K562 (cell line): ENCODE results near the gene PDE11A. TPM values are rescaled to one million over a fixed set of nuclear protein-coding genes. Genes with fewer than 3 reads are reported as not detected.

ENCODE experiments used
- ATAC-seq: fragments of 200-7000 bp; cut with Tn5 transposase; 3 replicates; pipeline ENCODE4 v1.9.1; 2020; ENCODE audit warnings: moderate library complexity
- BruUV-seq: library from RNA; stranded (reverse); fragments of 400-500 nt; replicated peaks from 2 replicates; lab custom pipeline; 2021; lab: Mats Ljungman, UMichigan
- CTCF ChIA-PET: fragments of 300-600 bp; formaldehyde crosslinking; extraction: SDS; loops from one replicate; lab custom pipeline; 2021; ENCODE audit warnings: low intra/inter-chr PET ratio; lab: Yijun Ruan, JAX
- POLR2A ChIA-PET: fragments of 300-600, 350-650 bp; sonication (Branson Sonifier 250); formaldehyde crosslinking; extraction: SDS; loops from one replicate; lab custom pipeline; 2021; ENCODE audit warnings: antibody characterized with exemption, inconsistent platforms; lab: Yijun Ruan, JAX
- DNase-seq, 4 experiments: peaks; one replicate each; pipeline versions ENCODE4 v3.0.0 to v3.0.0-alpha.2; 2011 to 2018; ENCODE audit warnings: low spot score in 3 of 4, mixed read lengths in 3 of 4; ENCODE audit errors: extremely low read depth in 1 of 4
- FAIRE-seq: peaks from 2 replicates; lab custom pipeline; 2011; peaks lifted over from hg19 to GRCh38; lab: Jason Lieb, UNC
- H2AFZ ChIP-seq: 2 replicates; pipeline ENCODE4 v1.6.0; 2011; ENCODE audit warnings: low read depth, low read length, control low read depth, inconsistent platforms
- H3K27ac ChIP-seq: fragments of 200-600 bp; 3 replicates; pipeline ENCODE4 v1.8.0; 2011; ENCODE audit warnings: low read depth, mild to moderate bottlenecking, control low read depth, inconsistent platforms, low read length, moderate library complexity, mixed read lengths; ENCODE audit errors: extremely low read depth
- H3K27me3 ChIP-seq, 2 experiments: fragments of 300-600 bp in 1 of 2; 2 replicates in 1 of 2; 3 replicates in 1 of 2; pipeline versions ENCODE4 v1.6.0 to v1.8.0; 2011; ENCODE audit warnings: inconsistent platforms in 2 of 2, low read length in 2 of 2, mild to moderate bottlenecking in 1 of 2, mixed read lengths in 1 of 2, moderate library complexity in 1 of 2; ENCODE audit not compliant: control insufficient read depth in 2 of 2, insufficient read depth in 2 of 2
- H3K36me3 ChIP-seq: fragments of 300-600 bp; 3 replicates; pipeline ENCODE4 v1.8.0; 2011; ENCODE audit warnings: mild to moderate bottlenecking, low read length, inconsistent platforms; ENCODE audit not compliant: control insufficient read depth, insufficient read depth
- H3K4me1 ChIP-seq, 2 experiments: fragments of 200-600 bp in 1 of 2; replicated peaks in 1 of 2; 2 replicates in 1 of 2; 3 replicates in 1 of 2; pipeline versions ENCODE4 v1.5.1 to v1.8.0; 2011; ENCODE audit warnings: inconsistent platforms in 2 of 2, low read length in 2 of 2, mild to moderate bottlenecking in 1 of 2, mixed read lengths in 1 of 2, moderate library complexity in 1 of 2; ENCODE audit not compliant: control insufficient read depth in 2 of 2, insufficient read depth in 2 of 2
- H3K4me2 ChIP-seq: 2 replicates; pipeline ENCODE4 v1.6.1; 2011; ENCODE audit warnings: low read length, control low read depth, inconsistent platforms, mixed read lengths; ENCODE audit not compliant: insufficient read depth
- H3K4me3 ChIP-seq: fragments of 200-600 bp; sonication (generic), shearing (Covaris generic); 2 replicates; pipeline ENCODE4 v1.5.1; 2016; ENCODE audit warnings: control low read depth, inconsistent platforms
- H3K79me2 ChIP-seq: fragments of 200-600 bp; 3 replicates; pipeline ENCODE4 v1.8.0; 2011; ENCODE audit warnings: low read length, inconsistent platforms; ENCODE audit not compliant: control insufficient read depth, insufficient read depth
- H3K9ac ChIP-seq, 2 experiments: 2 replicates each; pipeline versions ENCODE4 v1.6.0 to v1.6.1; 2011; ENCODE audit warnings: low read depth in 2 of 2, low read length in 2 of 2, control low read depth in 1 of 2, inconsistent platforms in 1 of 2, mild to moderate bottlenecking in 1 of 2, mixed read lengths in 1 of 2; ENCODE audit not compliant: insufficient read depth in 1 of 2
- H3K9me1 ChIP-seq: one replicate; pipeline ENCODE4 v1.6.0; 2011; ENCODE audit warnings: inconsistent platforms, mild to moderate bottlenecking, low read length, moderate library complexity; ENCODE audit not compliant: control insufficient read depth, insufficient read depth
- H3K9me3 ChIP-seq: replicated peaks from 2 replicates; pipeline ENCODE4 v1.5.1; 2011; ENCODE audit warnings: low read depth, low read length, inconsistent platforms; ENCODE audit not compliant: control insufficient read depth, insufficient read depth
- H4K20me1 ChIP-seq: replicated peaks from 2 replicates; pipeline ENCODE4 v1.6.1; 2011; ENCODE audit warnings: low read length, inconsistent platforms, mixed read lengths; ENCODE audit not compliant: control insufficient read depth, insufficient read depth
- FOS ChIP-seq: IDR thresholded peaks from 3 replicates; pipeline ENCODE4 v1.6.1; 2011; ENCODE audit not compliant: insufficient read length; ENCODE audit errors: extremely low read depth
- MCM7 ChIP-seq, 2 experiments: fragments of 450-650 bp; IDR thresholded peaks; 2 replicates each; pipeline ENCODE4 v1.6.1; 2016 to 2018
- NFE2L1 ChIP-seq: fragments of 450-650 bp; IDR thresholded peaks from 2 replicates; pipeline ENCODE4 v1.6.1; 2016; ENCODE audit warnings: missing genetic modification characterization, low read depth, mild to moderate bottlenecking, missing compliant biosample characterization, moderate library complexity, borderline replicate concordance
- RBFOX2 ChIP-seq: fragments of 200-400 bp; formaldehyde crosslinking; IDR thresholded peaks from 2 replicates; pipeline ENCODE4 v1.6.1; 2017; ENCODE audit warnings: low read depth, mild to moderate bottlenecking, low read length, moderate library complexity
- STAT5A ChIP-seq: IDR thresholded peaks from 2 replicates; pipeline ENCODE4 v1.6.1; 2012; ENCODE audit warnings: low read length, inconsistent platforms, borderline replicate concordance
- TBL1XR1 ChIP-seq, 2 experiments: IDR thresholded peaks; 2 replicates each; pipeline ENCODE4 v1.6.1; 2012; ENCODE audit warnings: improper control_type of control experiment in 2 of 2, low read length in 2 of 2, mild to moderate bottlenecking in 1 of 2
- WGBS: fragments of 100-300 bp; shearing (Covaris generic); methylation state at CpG from one replicate; pipeline ENCODE4 v1.1.6; 2016; ENCODE audit warnings: low coverage, mixed read lengths; ENCODE audit not compliant: insufficient coverage; ENCODE audit errors: missing lambda C conversion rate; 5-methylcytosine and 5-hydroxymethylcytosine counted together
- in situ Hi-C: fragments of 300-500 bp; cut with MboI; formaldehyde crosslinking; loops from 4 replicates; pipeline ENCODE4 v1.15.0; 2018; ENCODE audit warnings: inconsistent platforms, mixed read lengths
- intact Hi-C: fragments of 100-400 bp; cut with micrococcal nuclease; formaldehyde crosslinking; loops from 2 replicates; pipeline ENCODE4 v1.14.2; 2022
- polyA plus RNA-seq, 8 experiments: library from polyadenylated mRNA; depleted of rRNA in 4 of 8; stranded (reverse) in 5 of 8; unstranded in 3 of 8; fragments of >200 nt; fragmentation: Nextera tagmentation in 2 of 8; fragmentation: Illumina TruSeq in 1 of 8; extraction: Ambion mirVana in 2 of 8; extraction: Trizol in 1 of 8; gene quantifications; 2 replicates each; pipeline versions ENCODE4 v1.2.1 to v1.2.3, GENCODE V29; 2011 to 2014; ENCODE audit warnings: inconsistent platforms in 1 of 8, missing spikeins in 1 of 8
- total RNA-seq, 7 experiments: library from RNA; depleted of rRNA in 6 of 7; stranded (reverse); fragments of >200 nt in 6 of 7; fragmentation: Illumina TruSeq in 2 of 7; extraction: Trizol in 2 of 7; gene quantifications; 2 replicates each; pipeline versions ENCODE4 v1.2.1 to v1.2.3, GENCODE V29; 2011 to 2021; ENCODE audit warnings: low replicate concordance in 1 of 7
- TF ChIP-seq, protein P1 (sequence below): fragments of 450-650 bp; formaldehyde crosslinking; IDR thresholded peaks from 2 replicates; pipeline ENCODE4 v1.4.0; 2020; ENCODE audit warnings: mild to moderate bottlenecking
- TF ChIP-seq, protein P2 (sequence below): fragments of 450-650 bp; IDR thresholded peaks from 2 replicates; pipeline ENCODE4 v1.6.1; 2014; ENCODE audit warnings: low read depth, mild to moderate bottlenecking, moderate library complexity, borderline replicate concordance

The PDE11A gene
- total and polyA plus RNA-seq, 9 of the 15 experiments (the other 6 are each of a cell fraction or from before 2014, with no cell fraction given), result 3.2 to 22.1 (median 5.7) TPM

DNA sequence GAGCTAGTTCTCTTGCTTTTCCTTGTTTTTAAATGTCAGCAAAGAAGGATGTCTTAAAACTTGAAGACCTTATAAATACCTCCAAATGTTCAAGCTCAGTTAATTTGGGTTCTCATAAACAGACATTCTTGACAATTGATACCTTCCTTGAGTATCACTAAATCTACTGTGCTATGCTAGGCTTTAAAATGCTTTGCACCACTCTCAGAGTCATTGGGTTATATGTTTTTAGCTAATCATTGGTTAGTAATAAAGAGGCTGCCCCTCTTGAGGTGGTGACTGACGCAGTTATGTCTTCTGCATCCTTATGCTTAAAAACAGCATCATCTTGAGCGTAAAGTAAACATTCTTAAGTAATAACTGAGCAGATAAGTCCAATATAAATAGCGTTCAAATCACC lies 404.0 kb downstream of the PDE11A start:
- H3K79me2 ChIP-seq, result no peaks in the 10 kb centered on the region
- H3K27ac ChIP-seq, result no peak overlapping the region
- no peak overlapping the region for H3K4me3 ChIP-seq
- H2AFZ ChIP-seq, result no peak overlapping the region
- intact Hi-C loops, result no loop called here
- H3K9ac ChIP-seq, result no peak overlapping the region
- CTCF ChIA-PET, result no interaction called here
- TF ChIP-seq, protein P1, sequence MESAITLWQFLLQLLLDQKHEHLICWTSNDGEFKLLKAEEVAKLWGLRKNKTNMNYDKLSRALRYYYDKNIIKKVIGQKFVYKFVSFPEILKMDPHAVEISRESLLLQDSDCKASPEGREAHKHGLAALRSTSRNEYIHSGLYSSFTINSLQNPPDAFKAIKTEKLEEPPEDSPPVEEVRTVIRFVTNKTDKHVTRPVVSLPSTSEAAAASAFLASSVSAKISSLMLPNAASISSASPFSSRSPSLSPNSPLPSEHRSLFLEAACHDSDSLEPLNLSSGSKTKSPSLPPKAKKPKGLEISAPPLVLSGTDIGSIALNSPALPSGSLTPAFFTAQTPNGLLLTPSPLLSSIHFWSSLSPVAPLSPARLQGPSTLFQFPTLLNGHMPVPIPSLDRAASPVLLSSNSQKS (CRISPR knock-in tag), result no peak
- TF ChIP-seq FOS, result no peak
- TF ChIP-seq RBFOX2, result no peak
- TF ChIP-seq STAT5A, result no peak
- TF ChIP-seq, protein P2, sequence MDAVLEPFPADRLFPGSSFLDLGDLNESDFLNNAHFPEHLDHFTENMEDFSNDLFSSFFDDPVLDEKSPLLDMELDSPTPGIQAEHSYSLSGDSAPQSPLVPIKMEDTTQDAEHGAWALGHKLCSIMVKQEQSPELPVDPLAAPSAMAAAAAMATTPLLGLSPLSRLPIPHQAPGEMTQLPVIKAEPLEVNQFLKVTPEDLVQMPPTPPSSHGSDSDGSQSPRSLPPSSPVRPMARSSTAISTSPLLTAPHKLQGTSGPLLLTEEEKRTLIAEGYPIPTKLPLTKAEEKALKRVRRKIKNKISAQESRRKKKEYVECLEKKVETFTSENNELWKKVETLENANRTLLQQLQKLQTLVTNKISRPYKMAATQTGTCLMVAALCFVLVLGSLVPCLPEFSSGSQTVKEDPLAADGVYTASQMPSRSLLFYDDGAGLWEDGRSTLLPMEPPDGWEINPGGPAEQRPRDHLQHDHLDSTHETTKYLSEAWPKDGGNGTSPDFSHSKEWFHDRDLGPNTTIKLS, result no peak
- no peak for TF ChIP-seq TBL1XR1 (IDR thresholded peaks at IDR 0.05; ENCODE audit: low read length in 2 of 2)
- no peak for TF ChIP-seq NFE2L1 (tag)
- TF ChIP-seq MCM7 (IDR thresholded peaks at IDR 0.05), result no peak
- TF ChIP-seq, all 486 proteins: peak for 0
- in situ Hi-C loops, result no loop called here
- 32% methylated on average over 3 of the region's 3 CpGs for WGBS
- no TSS peak for BruUV-seq
- no peaks in the 10 kb centered on the region for H3K9me3 ChIP-seq
- H3K4me2 ChIP-seq, result no peak overlapping the region
- no peaks in the 10 kb centered on the region; a peak in 1 of 5 replicates for H3K27me3 ChIP-seq
- ATAC-seq, result no peak
- H4K20me1 ChIP-seq, result no peaks in the 10 kb centered on the region
- FAIRE-seq, result no peak
- peaks cover 0 to 6% of the 10 kb centered on the region in 2 experiments; a peak in 2 of 5 replicates for H3K4me1 ChIP-seq
- POLR2A ChIA-PET, result interaction anchor here (0.9 to 1.4 kb wide), 2 partner anchors 37 to 43 kb away, joined by 3 read pairs; no protein-coding TSS in a partner anchor
- H3K9me1 ChIP-seq, result no peaks in the 10 kb centered on the region
- no peaks in the 10 kb centered on the region for H3K36me3 ChIP-seq
- DNase-seq, result no peak
